HFF-Myc (cell line): Measurements from ENCODE around the gene STK33.

Experiments
- DNase-seq: peaks from one replicate; pipeline ENCODE4 v3.0.0-alpha.2; 2011; ENCODE audit warnings: low read depth; ENCODE audit errors: extremely low read depth
- H3K4me3 ChIP-seq: replicated peaks from 2 replicates; pipeline ENCODE4 v1.5.1; 2011; ENCODE audit warnings: low read depth, mild to moderate bottlenecking, control low read depth, low read length
- TF ChIP-seq, protein P1 (sequence below): IDR thresholded peaks from 2 replicates; pipeline ENCODE4 v1.5.1; 2012; ENCODE audit warnings: mild to moderate bottlenecking, low read depth, low read length, control low read depth; ENCODE audit errors: missing control alignments

The STK33 gene

DNA sequence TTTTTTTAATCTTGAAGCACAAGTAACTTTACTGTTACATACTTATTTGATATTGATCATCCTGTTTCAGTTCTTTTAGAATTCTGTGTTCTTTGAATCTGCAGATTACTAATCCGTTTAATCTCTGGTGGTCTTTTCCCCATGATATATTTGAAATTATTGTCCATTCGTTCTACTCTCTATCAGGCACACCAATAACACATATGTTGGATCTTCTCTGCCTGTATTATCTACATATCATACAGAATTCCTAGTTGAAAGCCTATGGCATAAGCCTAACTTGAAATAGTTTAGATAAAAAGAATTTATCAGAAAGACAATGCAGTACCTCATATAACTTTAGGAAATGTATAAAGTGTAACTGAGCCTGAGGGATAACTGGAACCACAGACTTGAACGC, 32.6 kb downstream of the STK33 start:
- no peak for DNase-seq
- H3K4me3 ChIP-seq, result no peak overlapping the region
- TF ChIP-seq, protein P1, sequence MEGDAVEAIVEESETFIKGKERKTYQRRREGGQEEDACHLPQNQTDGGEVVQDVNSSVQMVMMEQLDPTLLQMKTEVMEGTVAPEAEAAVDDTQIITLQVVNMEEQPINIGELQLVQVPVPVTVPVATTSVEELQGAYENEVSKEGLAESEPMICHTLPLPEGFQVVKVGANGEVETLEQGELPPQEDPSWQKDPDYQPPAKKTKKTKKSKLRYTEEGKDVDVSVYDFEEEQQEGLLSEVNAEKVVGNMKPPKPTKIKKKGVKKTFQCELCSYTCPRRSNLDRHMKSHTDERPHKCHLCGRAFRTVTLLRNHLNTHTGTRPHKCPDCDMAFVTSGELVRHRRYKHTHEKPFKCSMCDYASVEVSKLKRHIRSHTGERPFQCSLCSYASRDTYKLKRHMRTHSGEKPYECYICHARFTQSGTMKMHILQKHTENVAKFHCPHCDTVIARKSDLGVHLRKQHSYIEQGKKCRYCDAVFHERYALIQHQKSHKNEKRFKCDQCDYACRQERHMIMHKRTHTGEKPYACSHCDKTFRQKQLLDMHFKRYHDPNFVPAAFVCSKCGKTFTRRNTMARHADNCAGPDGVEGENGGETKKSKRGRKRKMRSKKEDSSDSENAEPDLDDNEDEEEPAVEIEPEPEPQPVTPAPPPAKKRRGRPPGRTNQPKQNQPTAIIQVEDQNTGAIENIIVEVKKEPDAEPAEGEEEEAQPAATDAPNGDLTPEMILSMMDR, result no peak

DNA sequence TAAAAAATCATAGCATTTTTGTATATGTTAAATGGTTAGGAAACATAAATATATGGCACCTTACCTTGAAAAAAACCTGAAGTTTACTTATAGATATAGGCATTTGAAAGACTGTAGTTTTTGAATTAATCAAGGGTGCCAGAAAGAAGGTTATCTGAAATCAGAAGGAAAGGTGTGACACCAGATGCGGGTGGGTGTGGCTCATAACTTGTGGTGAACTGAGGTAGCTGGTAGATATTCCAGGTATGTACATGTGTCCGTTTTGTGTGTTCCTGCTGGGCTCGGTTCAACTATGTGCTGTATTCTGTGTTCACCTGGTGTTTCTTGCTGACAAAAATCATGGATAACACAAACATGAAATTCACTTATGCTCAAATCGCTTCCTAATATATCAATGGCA, 35.6 kb downstream of the STK33 start:
- H3K4me3 ChIP-seq, result no peak overlapping the region
- TF ChIP-seq, protein P1, result no peak
- no peak for DNase-seq

DNA sequence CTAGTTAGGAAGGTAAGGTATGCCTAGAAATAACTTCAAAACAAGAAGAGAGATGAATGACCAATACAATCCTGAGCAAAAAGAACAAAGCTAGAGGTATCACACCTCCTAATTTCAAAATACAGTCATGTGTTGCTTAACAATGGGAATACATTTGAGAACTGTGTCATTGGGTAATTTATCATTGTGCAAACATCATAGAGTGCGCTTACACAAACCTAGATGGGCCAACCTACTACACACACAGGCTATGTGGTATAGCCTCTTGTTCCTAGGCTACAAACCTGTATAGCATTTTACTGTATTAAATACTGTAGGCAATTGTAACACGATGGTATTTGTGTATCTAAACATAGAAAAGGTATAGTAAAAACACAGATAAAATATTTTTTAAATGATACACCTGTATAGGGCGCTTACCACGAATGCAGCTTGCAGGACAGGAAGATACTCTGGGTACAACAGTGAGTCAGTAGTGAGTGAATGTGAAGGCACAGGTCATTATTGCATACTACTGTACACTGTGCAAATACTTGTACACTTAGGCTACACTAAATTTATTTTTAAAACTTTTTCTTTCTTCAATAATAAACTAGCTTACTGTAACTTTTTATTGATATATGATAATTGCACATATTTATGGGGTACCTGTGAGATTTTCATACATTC, 48.2 kb downstream of the STK33 start:
- H3K4me3 ChIP-seq, result no peak overlapping the region
- TF ChIP-seq, protein P1, result no peak
- DNase-seq, result no peak

DNA sequence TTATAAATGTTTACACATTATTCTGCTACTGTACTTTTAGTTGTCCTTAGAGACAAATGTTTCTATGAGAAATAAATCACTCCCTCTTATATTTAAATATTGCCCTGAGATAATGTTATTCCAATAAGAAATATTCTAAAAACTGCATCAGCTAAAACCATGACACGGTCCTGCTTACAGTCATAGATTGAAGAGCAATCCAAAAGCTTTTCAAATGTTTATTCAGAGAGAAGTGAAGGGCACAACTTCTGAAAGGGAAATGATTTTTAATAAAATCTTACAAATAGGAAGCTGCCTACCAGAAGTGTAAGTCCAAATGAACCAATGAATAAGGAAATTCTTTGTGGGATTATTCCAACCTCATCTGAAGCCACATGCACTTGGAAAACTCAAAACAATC, 49.2 kb downstream of the STK33 start:
- DNase-seq, result no peak
- TF ChIP-seq, protein P1, result no peak
- no peak overlapping the region for H3K4me3 ChIP-seq

DNA sequence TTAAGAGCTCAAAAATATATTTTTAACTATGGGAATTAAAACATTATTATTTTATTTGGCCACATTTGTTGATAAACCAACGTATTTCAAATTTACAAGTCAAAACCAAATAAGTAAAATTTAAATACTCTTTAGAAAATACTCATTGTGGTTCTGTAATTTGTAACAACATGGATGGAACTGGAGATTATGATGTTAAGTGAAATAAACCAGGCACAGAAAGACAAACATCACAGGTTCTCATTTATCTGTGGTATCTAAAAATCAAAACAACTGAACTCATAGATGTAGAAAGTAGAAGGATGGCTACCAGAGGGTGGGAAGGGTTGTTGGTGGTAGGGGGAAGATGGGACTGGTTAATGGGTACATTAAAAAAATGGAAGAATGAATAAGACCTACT, 50.8 kb downstream of the STK33 start:
- no peak for DNase-seq
- TF ChIP-seq, protein P1, result no peak
- no peak overlapping the region for H3K4me3 ChIP-seq

DNA sequence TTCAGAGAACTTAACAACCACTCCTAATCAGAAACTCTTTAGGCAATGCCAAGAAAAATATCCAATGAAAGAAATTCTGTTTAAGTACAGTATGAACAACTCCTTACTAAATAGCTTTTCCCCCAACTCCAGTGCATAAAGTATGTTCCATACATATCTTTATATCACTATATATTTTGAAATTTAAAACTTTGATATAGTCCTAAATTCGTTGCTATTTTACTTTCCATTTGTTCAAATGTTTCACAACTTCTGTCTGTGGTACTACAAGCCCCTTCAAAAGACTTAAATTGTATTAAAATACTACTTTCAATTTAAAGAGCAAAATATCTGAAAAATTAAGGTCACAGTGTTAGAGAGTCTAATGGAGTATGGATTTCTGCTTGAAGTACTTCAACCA, 52.6 kb downstream of the STK33 start:
- no peak overlapping the region for H3K4me3 ChIP-seq
- DNase-seq, result no peak
- TF ChIP-seq, protein P1, result no peak

DNA sequence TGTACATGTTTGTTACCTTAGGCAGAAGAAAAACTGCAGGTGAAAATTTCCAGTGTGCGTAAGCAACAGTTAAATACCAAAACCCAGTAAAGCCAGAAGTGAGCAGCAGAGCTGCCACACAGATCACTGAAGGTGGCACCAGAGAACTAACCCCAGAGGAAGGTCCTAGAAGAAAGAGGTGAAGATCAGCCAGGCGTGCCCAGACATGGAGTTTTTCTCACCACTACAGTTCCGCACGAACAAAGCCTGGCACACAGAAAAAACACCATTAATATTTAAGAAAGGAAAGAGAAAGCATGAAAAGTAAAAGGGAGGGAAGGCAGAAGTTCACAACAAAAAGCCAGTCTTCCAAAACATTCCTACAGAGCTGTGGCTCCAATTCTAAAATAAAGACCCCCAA, 60.7 kb downstream of the STK33 start:
- H3K4me3 ChIP-seq, result no peak overlapping the region
- DNase-seq, result no peak
- TF ChIP-seq, protein P1, result no peak
